Measurements from ENCODE around the gene GJB1.

GRCh38 chrX:71250841-71251240 lies 27.8 kb downstream of the GJB1 start:
- TF ChIP-seq POLR2A (IDR thresholded peaks at IDR 0.05; ENCODE audit: low read length), result no peak
- TF ChIP-seq GATA1 (IDR thresholded peaks at IDR 0.05; ENCODE audit: low read depth, low read length), result no peak
